ENCODE data around the gene TRMT61B. TPM values are rescaled to one million over a fixed set of nuclear protein-coding genes. Genes with fewer than 3 reads are reported as not detected.

Gene TRMT61B
- total and polyA plus RNA-seq, 4 donors = 9.6 to 30.7 (median 15.8) TPM

- 88 to 93% methylated on average over 2 of the region's 2 CpGs for WGBS, 2 donors
- Histone ChIP-seq H3K9ac (ENCODE audit: insufficient read depth in 1 of 2, low read length in 2 of 2) (no peak overlapping the region), H3K9me3 (ENCODE audit: control insufficient read depth in 4 of 4, insufficient read depth in 3 of 4, low read length in 3 of 4) (no peaks in the 10 kb centered on the region), H3K4me3 (no peak overlapping the region), H3K4me1 (ENCODE audit: control insufficient read depth in 5 of 5, insufficient read depth in 5 of 5, low read length in 5 of 5) (no peaks in the 10 kb centered on the region), H3K27me3 (ENCODE audit: control insufficient read depth in 3 of 3, insufficient read depth in 3 of 3, low read length in 2 of 3) (no peaks in the 10 kb centered on the region), H3K36me3 (ENCODE audit: control insufficient read depth in 4 of 4, insufficient read depth in 4 of 4, low read length in 4 of 4) (no peaks in the 10 kb centered on the region), H3K27ac (ENCODE audit: low read depth in 1 of 2, low read length in 1 of 2) (no peak overlapping the region)
- TF ChIP-seq CTCF (IDR thresholded peaks at IDR 0.05; ENCODE audit: control extremely low read depth, extremely low read depth) = no peak
- DNase-seq (no peak), ATAC-seq (ENCODE audit: insufficient read depth, low FRiP score) (no peak)
Measured at GRCh38 chr2:28838971-28839370, 31.1 kb downstream of the TRMT61B start.

GRCh38 chr2:28835781-28836180, 34.3 kb downstream of the TRMT61B start:
- Histone ChIP-seq H3K27me3 (ENCODE audit: control insufficient read depth in 3 of 3, insufficient read depth in 3 of 3, low read length in 2 of 3) (peaks cover 0 to 3% (median 0%) of the 10 kb centered on the region in 3 donors), H3K4me1 (ENCODE audit: control insufficient read depth in 5 of 5, insufficient read depth in 5 of 5, low read length in 5 of 5) (no peaks in the 10 kb centered on the region), H3K36me3 (ENCODE audit: control insufficient read depth in 4 of 4, insufficient read depth in 4 of 4, low read length in 4 of 4) (no peaks in the 10 kb centered on the region), H3K9me3 (ENCODE audit: control insufficient read depth in 4 of 4, insufficient read depth in 3 of 4, low read length in 3 of 4) (no peaks in the 10 kb centered on the region), H3K9ac (ENCODE audit: insufficient read depth in 1 of 2, low read length in 2 of 2) (no peak overlapping the region), H3K4me3 (no peak overlapping the region), H3K27ac (ENCODE audit: low read depth in 1 of 2, low read length in 1 of 2) (no peak overlapping the region)
- WGBS, 2 donors = 70 to 82% methylated on average over 2 of the region's 2 CpGs
- TF ChIP-seq CTCF (IDR thresholded peaks at IDR 0.05; ENCODE audit: control extremely low read depth, extremely low read depth) = no peak
- ATAC-seq (ENCODE audit: insufficient read depth, low FRiP score) = no peak
- peak in 2 of 3 donors; percentile 37 to 48 for DNase-seq

- Histone ChIP-seq H3K9ac (ENCODE audit: insufficient read depth in 1 of 2, low read length in 2 of 2) (no peak overlapping the region), H3K4me1 (ENCODE audit: control insufficient read depth in 5 of 5, insufficient read depth in 5 of 5, low read length in 5 of 5) (no peaks in the 10 kb centered on the region), H3K9me3 (ENCODE audit: control insufficient read depth in 4 of 4, insufficient read depth in 3 of 4, low read length in 3 of 4) (no peaks in the 10 kb centered on the region), H3K27me3 (ENCODE audit: control insufficient read depth in 3 of 3, insufficient read depth in 3 of 3, low read length in 2 of 3) (peaks cover 0 to 3% (median 0%) of the 10 kb centered on the region in 3 donors), H3K27ac (ENCODE audit: low read depth in 1 of 2, low read length in 1 of 2) (no peak overlapping the region), H3K4me3 (no peak overlapping the region), H3K36me3 (ENCODE audit: control insufficient read depth in 4 of 4, insufficient read depth in 4 of 4, low read length in 4 of 4) (no peaks in the 10 kb centered on the region)
- ATAC-seq (ENCODE audit: insufficient read depth, low FRiP score) = no peak
- TF ChIP-seq CTCF (IDR thresholded peaks at IDR 0.05; ENCODE audit: control extremely low read depth, extremely low read depth) = no peak
- no peak for DNase-seq
- WGBS, 2 donors = 82 to 91% methylated on average over 2 of the region's 2 CpGs
Measured at GRCh38 chr2:28833740-28834470, 36.2 kb downstream of the TRMT61B start.

Measured in lung (tissue), 12 donors.